HCT116 (cell line): Measurements from ENCODE around the gene LRRC2. TPM values are rescaled to one million over a fixed set of nuclear protein-coding genes. Genes with fewer than 3 reads are reported as not detected.

ENCODE experiments used
- ATAC-seq: fragments of 200-7000 bp; cut with Tn5 transposase; 2 replicates; pipeline ENCODE4 v1.9.1; 2020; ENCODE audit warnings: mild to moderate bottlenecking, moderate library complexity
- BruUV-seq: library from RNA; stranded (reverse); fragments of 400-500 nt; replicated peaks from 2 replicates; lab custom pipeline; 2021; lab: Mats Ljungman, UMichigan
- CTCF ChIA-PET: fragments of 300-600 bp; sonication (Branson Sonifier 250); formaldehyde crosslinking; loops from one replicate; lab custom pipeline; 2021; ENCODE audit warnings: antibody characterized with exemption; lab: Charles Lee
- POLR2A ChIA-PET: fragments of 300-600, 350-600 bp; sonication (Branson Sonifier 250); formaldehyde crosslinking; loops from one replicate; lab custom pipeline; 2021; ENCODE audit warnings: antibody characterized with exemption; lab: Charles Lee
- RAD21 ChIA-PET, 2 experiments: fragments of 300-600 bp; sonication (Branson Sonifier 250); formaldehyde crosslinking; loops; one replicate each; lab custom pipeline; 2023; ENCODE audit warnings: low total read pairs in 2 of 2; ENCODE audit not compliant: uncharacterized antibody in 2 of 2, unreplicated experiment in 2 of 2, low non-redundant PET in 1 of 2; lab: Charles Lee
- DNase-seq: peaks from one replicate; pipeline ENCODE4 v3.0.0-alpha.2; 2010; ENCODE audit warnings: low read depth, low spot score
- H2AFZ ChIP-seq: fragments of 200-600 bp; shearing (Covaris generic), sonication (generic); 2 replicates; pipeline ENCODE4 v1.6.1; 2017; ENCODE audit warnings: low read depth, mixed run types, mixed read lengths, antibody characterized with exemption, low read length; ENCODE audit not compliant: poor library complexity, severe bottlenecking
- H3K27ac ChIP-seq: 2 replicates; pipeline ENCODE4 v1.5.1; 2012; ENCODE audit warnings: low read depth, low read length
- H3K27me3 ChIP-seq: fragments of 200-600 bp; sonication (generic); 2 replicates; pipeline ENCODE4 v1.6.1; 2016; ENCODE audit warnings: mixed run types, low read length, mixed read lengths; ENCODE audit not compliant: insufficient read depth
- H3K36me3 ChIP-seq, 2 experiments: fragments of 200-500 bp in 1 of 2; fragments of 200-600 bp in 1 of 2; sonication (Bioruptor generic) in 1 of 2; sonication (generic) in 1 of 2; 2 replicates each; pipeline versions ENCODE4 v1.5.1 to v1.6.1; 2014 to 2016; ENCODE audit warnings: low read length in 2 of 2, inconsistent platforms in 1 of 2, mixed read lengths in 1 of 2, mixed run types in 1 of 2; ENCODE audit not compliant: insufficient read depth in 2 of 2, control insufficient read depth in 1 of 2
- H3K4me1 ChIP-seq, 2 experiments: fragments of 200-600 bp in 1 of 2; sonication (generic) in 1 of 2; 2 replicates each; pipeline versions ENCODE4 v1.5.1 to v1.6.1; 2012 to 2017; ENCODE audit warnings: low read length in 2 of 2, inconsistent platforms in 1 of 2, mild to moderate bottlenecking in 1 of 2, mixed read lengths in 1 of 2, mixed run types in 1 of 2, moderate library complexity in 1 of 2; ENCODE audit not compliant: insufficient read depth in 2 of 2, control insufficient read depth in 1 of 2
- H3K4me2 ChIP-seq: fragments of 200-600 bp; sonication (generic); 2 replicates; pipeline ENCODE4 v1.6.1; 2017; ENCODE audit warnings: mixed run types, low read length, mixed read lengths
- H3K4me3 ChIP-seq, 2 experiments: fragments of 200-600 bp in 1 of 2; sonication (generic) in 1 of 2; replicated peaks in 1 of 2; 2 replicates each; pipeline ENCODE4 v1.5.1; 2011 to 2016; ENCODE audit warnings: low read length in 2 of 2, control low read depth in 1 of 2, low read depth in 1 of 2, mild to moderate bottlenecking in 1 of 2, mixed read lengths in 1 of 2, mixed run types in 1 of 2
- H3K79me2 ChIP-seq: fragments of 200-600 bp; sonication (generic); 2 replicates; pipeline ENCODE4 v1.6.1; 2017; ENCODE audit warnings: mild to moderate bottlenecking, mixed run types, low read length, moderate library complexity, mixed read lengths; ENCODE audit not compliant: insufficient read depth
- H3K9ac ChIP-seq: fragments of 200-600 bp; sonication (generic); 2 replicates; pipeline ENCODE4 v1.6.1; 2016; ENCODE audit warnings: low read length, mixed read lengths
- H3K9me2 ChIP-seq: fragments of 200-600 bp; sonication (generic), shearing (Covaris generic); 2 replicates; pipeline ENCODE4 v1.6.1; 2017; ENCODE audit warnings: mixed run types, mild to moderate bottlenecking, moderate library complexity; ENCODE audit not compliant: insufficient read depth
- H3K9me3 ChIP-seq, 2 experiments: fragments of 200-500 bp in 1 of 2; fragments of 200-600 bp in 1 of 2; sonication (Bioruptor generic) in 1 of 2; sonication (generic) in 1 of 2; 2 replicates each; pipeline ENCODE4 v1.6.1; 2014 to 2017; ENCODE audit warnings: low read length in 2 of 2, mixed read lengths in 2 of 2, inconsistent platforms in 1 of 2, low read depth in 1 of 2, mild to moderate bottlenecking in 1 of 2, mixed run types in 1 of 2, moderate library complexity in 1 of 2; ENCODE audit not compliant: control insufficient read depth in 1 of 2, insufficient read depth in 1 of 2
- H4K20me1 ChIP-seq: fragments of 200-600 bp; sonication (generic), shearing (Covaris generic); 2 replicates; pipeline ENCODE4 v1.6.1; 2017; ENCODE audit warnings: mixed run types, mild to moderate bottlenecking, moderate library complexity; ENCODE audit not compliant: insufficient read depth
- CBX3 ChIP-seq: IDR thresholded peaks from 2 replicates; pipeline ENCODE4 v1.6.1; 2012; ENCODE audit warnings: low read depth
- CEBPB ChIP-seq: IDR thresholded peaks from 2 replicates; pipeline ENCODE4 v1.6.1; 2012; ENCODE audit warnings: low read depth
- CTCF ChIP-seq, 3 experiments: fragments of 200-600 bp in 1 of 3; sonication (generic) in 1 of 3; IDR thresholded peaks in 2 of 3; conservative IDR thresholded peaks in 1 of 3; 2 replicates each; pipeline ENCODE4 v1.5.1; 2012 to 2017; ENCODE audit warnings: low read depth in 2 of 3, low read length in 2 of 3, antibody characterized with exemption in 1 of 3, borderline replicate concordance in 1 of 3, control low read depth in 1 of 3, mild to moderate bottlenecking in 1 of 3, mixed read lengths in 1 of 3, mixed run types in 1 of 3, moderate library complexity in 1 of 3; ENCODE audit not compliant: insufficient read depth in 1 of 3
- ELF1 ChIP-seq: IDR thresholded peaks from 2 replicates; pipeline ENCODE4 v1.6.1; 2012; ENCODE audit warnings: low read depth, borderline replicate concordance
- MAX ChIP-seq: IDR thresholded peaks from 2 replicates; pipeline ENCODE4 v1.6.1; 2012
- POLR2A ChIP-seq: IDR thresholded peaks from 2 replicates; pipeline ENCODE4 v1.7.0; 2011; ENCODE audit warnings: borderline replicate concordance; ENCODE audit not compliant: insufficient read depth, insufficient read length; ENCODE audit errors: extremely low read depth
- REST ChIP-seq: IDR thresholded peaks from 2 replicates; pipeline ENCODE4 v1.6.1; 2012; ENCODE audit warnings: low read depth
- TCF7L2 ChIP-seq: IDR thresholded peaks from 2 replicates; pipeline ENCODE4 v1.7.0; 2011; ENCODE audit warnings: borderline replicate concordance, inconsistent platforms; ENCODE audit not compliant: insufficient read depth, insufficient read length; ENCODE audit errors: extremely low read depth
- YY1 ChIP-seq: IDR thresholded peaks from 2 replicates; pipeline ENCODE4 v1.6.1; 2011; ENCODE audit warnings: low read length, low read depth, moderate library complexity, mild to moderate bottlenecking; ENCODE audit not compliant: insufficient replicate concordance; ENCODE audit errors: extremely low read depth
- ZBTB33 ChIP-seq: IDR thresholded peaks from 2 replicates; pipeline ENCODE4 v1.6.1; 2011; ENCODE audit warnings: mild to moderate bottlenecking, low read length, moderate library complexity; ENCODE audit not compliant: insufficient replicate concordance; ENCODE audit errors: extremely low read depth
- intact Hi-C: fragments of 100-400 bp; cut with micrococcal nuclease; formaldehyde crosslinking; loops from 2 replicates; pipeline ENCODE4 v1.10.0; 2022
- total RNA-seq: library from RNA; stranded (reverse); gene quantifications from one replicate; pipeline ENCODE4 v1.2.1, GENCODE V29; 2021; ENCODE audit not compliant: unreplicated experiment

Gene LRRC2
- total RNA-seq, 1 experiment from 2014 or later = not detected

GRCh38 chr3:46524832-46525231, 41.3 kb downstream of the LRRC2 start:
- RAD21 ChIA-PET = no interaction called here
- Histone ChIP-seq H3K4me1 (peaks cover 0 to 15% of the 10 kb centered on the region in 2 experiments; a peak in 2 of 4 replicates), H3K27me3 (no peaks in the 10 kb centered on the region), H3K9me3 (no peaks in the 10 kb centered on the region), H3K36me3 (no peaks in the 10 kb centered on the region), H3K4me3 (no peak overlapping the region), H3K9me2 (no peaks in the 10 kb centered on the region), H2AFZ (no peak overlapping the region), H3K79me2 (no peaks in the 10 kb centered on the region), H3K27ac (no peak overlapping the region), H4K20me1 (no peaks in the 10 kb centered on the region), H3K9ac (no peak overlapping the region), H3K4me2 (no peak overlapping the region)
- BruUV-seq = no TSS peak
- POLR2A ChIA-PET = no interaction called here
- ATAC-seq (no peak), DNase-seq (no peak)
- CTCF ChIA-PET = no interaction called here
- intact Hi-C loops = no loop called here
- TF ChIP-seq CEBPB = peak; percentile 44
- no peak for TF ChIP-seq ELF1

- CTCF ChIA-PET = no interaction called here
- no peaks in the 10 kb centered on the region for H3K36me3 ChIP-seq
- intact Hi-C loops = no loop called here
- RAD21 ChIA-PET = no interaction called here
- no peak for DNase-seq
- no peaks in the 10 kb centered on the region for H4K20me1 ChIP-seq
- POLR2A ChIA-PET = no interaction called here
- H3K4me2 ChIP-seq = no peak overlapping the region
- no peak overlapping the region for H3K4me3 ChIP-seq
- peaks cover 0 to 15% of the 10 kb centered on the region in 2 experiments; a peak in 2 of 4 replicates for H3K4me1 ChIP-seq
- no peaks in the 10 kb centered on the region for H3K27me3 ChIP-seq
- H3K9ac ChIP-seq = no peak overlapping the region
- H3K9me2 ChIP-seq = no peaks in the 10 kb centered on the region
- BruUV-seq = no TSS peak
- H2AFZ ChIP-seq = no peak overlapping the region
- no peaks in the 10 kb centered on the region for H3K9me3 ChIP-seq
- no peaks in the 10 kb centered on the region for H3K79me2 ChIP-seq
- H3K27ac ChIP-seq = no peak overlapping the region
- no peak for ATAC-seq
- TF ChIP-seq POLR2A (no peak), CTCF (IDR thresholded peaks at IDR 0.05 in 2 of 3, conservative IDR thresholded peaks at IDR 0.05 in 1 of 3; ENCODE audit: borderline replicate concordance in 1 of 3, insufficient read depth in 1 of 3, low read depth in 2 of 3, low read length in 2 of 3) (no peak), ZBTB33 (no peak), YY1 (no peak), REST (no peak), CBX3 (no peak), CEBPB (no peak), TCF7L2 (no peak), MAX (no peak)
Measured at GRCh38 chr3:46524008-46524407, 42.1 kb downstream of the LRRC2 start.
